Measurements from ENCODE around the gene OR10G4.

- TF ChIP-seq CTCF (IDR thresholded peaks at IDR 0.05) (no peak), EP300 (IDR thresholded peaks at IDR 0.05) (no peak), POLR2A (IDR thresholded peaks at IDR 0.05) (no peak), POLR2AphosphoS5 (IDR thresholded peaks at IDR 0.05) (no peak)
Measured at GRCh38 chr11:124041254-124041653, 28.5 kb downstream of the OR10G4 start, which contains the start of gene OR10G7.
